Hepatocyte (in vitro differentiated cells): ENCODE results near the gene TSHZ3. TPM values are rescaled to one million over a fixed set of nuclear protein-coding genes. Genes with fewer than 3 reads are reported as not detected.

Experiments
- DNase-seq: peaks from one replicate; pipeline ENCODE4 v3.0.0-alpha.2; 2016; ENCODE audit warnings: low spot score
- H2AFZ ChIP-seq: fragments of 200-600 bp; sonication (generic); 2 replicates; pipeline ENCODE4 v1.6.0; 2016; ENCODE audit warnings: antibody characterized with exemption, mild to moderate bottlenecking
- H3K27ac ChIP-seq: fragments of 200-600 bp; sonication (generic); 2 replicates; pipeline ENCODE4 v1.5.1; 2016; ENCODE audit warnings: mild to moderate bottlenecking
- H3K27me3 ChIP-seq: fragments of 200-600 bp; sonication (generic); 2 replicates; pipeline ENCODE4 v1.6.1; 2016
- H3K36me3 ChIP-seq: fragments of 200-600 bp; sonication (generic); replicated peaks from 2 replicates; pipeline ENCODE4 v1.5.1; 2016; ENCODE audit warnings: low read depth; ENCODE audit not compliant: insufficient read depth
- H3K4me1 ChIP-seq: fragments of 200-600 bp; sonication (generic); 2 replicates; pipeline ENCODE4 v1.5.1; 2016; ENCODE audit warnings: mild to moderate bottlenecking, moderate library complexity; ENCODE audit not compliant: insufficient read depth
- H3K4me2 ChIP-seq: fragments of 200-600 bp; sonication (generic); 2 replicates; pipeline ENCODE4 v1.6.0; 2016
- H3K4me3 ChIP-seq: fragments of 200-600 bp; sonication (generic); 2 replicates; pipeline ENCODE4 v1.5.1; 2016; ENCODE audit warnings: mild to moderate bottlenecking
- H3K79me2 ChIP-seq: fragments of 200-600 bp; sonication (generic); 2 replicates; pipeline ENCODE4 v1.6.0; 2017; ENCODE audit warnings: mild to moderate bottlenecking
- H3K9me2 ChIP-seq: fragments of 200-600 bp; sonication (generic); replicated peaks from 2 replicates; pipeline ENCODE4 v1.6.0; 2017; ENCODE audit warnings: mild to moderate bottlenecking; ENCODE audit not compliant: insufficient read depth
- H3K9me3 ChIP-seq: fragments of 200-600 bp; sonication (generic); 2 replicates; pipeline ENCODE4 v1.5.1; 2016; ENCODE audit warnings: low read depth, mild to moderate bottlenecking
- H4K20me1 ChIP-seq: fragments of 200-600 bp; sonication (generic); 2 replicates; pipeline ENCODE4 v1.6.0; 2016; ENCODE audit warnings: mild to moderate bottlenecking; ENCODE audit not compliant: insufficient read depth, poor library complexity, severe bottlenecking
- CTCF ChIP-seq: fragments of 200-600 bp; sonication (generic); IDR thresholded peaks from 2 replicates; pipeline ENCODE4 v1.5.1; 2016; ENCODE audit warnings: antibody characterized with exemption, mild to moderate bottlenecking; ENCODE audit not compliant: poor library complexity
- EZH2 ChIP-seq: fragments of 200-600 bp; sonication (generic); IDR thresholded peaks from 2 replicates; pipeline ENCODE4 v1.6.1; 2016; ENCODE audit warnings: antibody characterized with exemption, mild to moderate bottlenecking, borderline replicate concordance
- EZH2phosphoT487 ChIP-seq: fragments of 200-600 bp; sonication (generic); IDR thresholded peaks from one replicate; pipeline ENCODE4 v1.6.1; 2018; ENCODE audit warnings: antibody characterized with exemption, mild to moderate bottlenecking, low read depth, moderate library complexity; ENCODE audit not compliant: unreplicated experiment, severe bottlenecking
- WGBS: methylation state at CpG from one replicate; pipeline ENCODE4 v1.1.6; 2016; ENCODE audit warnings: low lambda C conversion rate; ENCODE audit errors: missing lambda C conversion rate; 5-methylcytosine and 5-hydroxymethylcytosine counted together
- polyA plus RNA-seq: library from polyadenylated mRNA; unstranded; fragments of >200 nt; fragmentation: Nextera tagmentation; extraction: Ambion mirVana; gene quantifications from 2 replicates; pipeline ENCODE4 v1.2.1, GENCODE V29; 2016
- total RNA-seq: library from RNA; depleted of rRNA; stranded (reverse); fragments of >200 nt; gene quantifications from 2 replicates; pipeline ENCODE4 v1.2.3, GENCODE V29; 2014

The TSHZ3 gene
- total and polyA plus RNA-seq, 2 experiments from 2014 or later, result 4.9 to 5.3 TPM

- Histone ChIP-seq H3K4me2 (no peak overlapping the region), H3K79me2 (peaks cover 66% of the 10 kb centered on the region), H3K27ac (no peak overlapping the region), H3K27me3 (peaks cover 37% of the 10 kb centered on the region), H4K20me1 (peaks cover 3% of the 10 kb centered on the region), H2AFZ (no peak overlapping the region), H3K9me2 (no peaks in the 10 kb centered on the region), H3K36me3 (no peaks in the 10 kb centered on the region), H3K9me3 (no peaks in the 10 kb centered on the region), H3K4me3 (no peak overlapping the region), H3K4me1 (peaks cover 27% of the 10 kb centered on the region)
- WGBS, result 75% methylated on average over 5 of the region's 5 CpGs
- DNase-seq, result no peak
- no peak for TF ChIP-seq EZH2phosphoT487
Measured at GRCh38 chr19:31342926-31343325, 6.3 kb downstream of the TSHZ3 start.

GRCh38 chr19:31340042-31341025 is 8.9 kb downstream of the TSHZ3 start:
- peaks cover 41% of the 10 kb centered on the region for H3K4me1 ChIP-seq
- no peaks in the 10 kb centered on the region for H3K9me3 ChIP-seq
- no peaks in the 10 kb centered on the region for H3K36me3 ChIP-seq
- peak; percentile 36 for DNase-seq
- peaks cover 13% of the 10 kb centered on the region for H3K27me3 ChIP-seq
- peaks cover 53% of the 10 kb centered on the region for H3K79me2 ChIP-seq
- peaks cover 3% of the 10 kb centered on the region for H4K20me1 ChIP-seq
- H3K9me2 ChIP-seq, result no peaks in the 10 kb centered on the region
- H3K4me2 ChIP-seq, result peak overlapping the region; percentile 57
- peak overlapping the region; percentile 46 for H3K27ac ChIP-seq
- H2AFZ ChIP-seq, result no peak overlapping the region
- TF ChIP-seq EZH2phosphoT487 (no peak), CTCF (no peak), EZH2 (no peak)
- WGBS, result 53% methylated on average over 9 of the region's 14 CpGs
- no peak overlapping the region for H3K4me3 ChIP-seq

- H3K27me3 ChIP-seq, result peaks cover 4% of the 10 kb centered on the region
- DNase-seq, result no peak
- H2AFZ ChIP-seq, result no peak overlapping the region
- TF ChIP-seq CTCF (no peak), EZH2phosphoT487 (no peak), EZH2 (no peak)
- peaks cover 3% of the 10 kb centered on the region for H4K20me1 ChIP-seq
- H3K36me3 ChIP-seq, result no peaks in the 10 kb centered on the region
- peaks cover 41% of the 10 kb centered on the region for H3K4me1 ChIP-seq
- H3K79me2 ChIP-seq, result peaks cover 54% of the 10 kb centered on the region
- H3K4me3 ChIP-seq, result no peak overlapping the region
- H3K9me3 ChIP-seq, result no peaks in the 10 kb centered on the region
- WGBS, result 29% methylated on average over 5 of the region's 5 CpGs
- H3K9me2 ChIP-seq, result no peaks in the 10 kb centered on the region
- peak overlapping the region; percentile 46 for H3K27ac ChIP-seq
- peak overlapping the region; percentile 57 for H3K4me2 ChIP-seq
Measured at GRCh38 chr19:31339411-31339810, 9.8 kb downstream of the TSHZ3 start.

GRCh38 chr19:31338069-31338776 is 11.0 kb downstream of the TSHZ3 start:
- Histone ChIP-seq H4K20me1 (peaks cover 3% of the 10 kb centered on the region), H3K27me3 (no peaks in the 10 kb centered on the region), H3K4me3 (no peak overlapping the region), H3K79me2 (peaks cover 53% of the 10 kb centered on the region), H3K36me3 (no peaks in the 10 kb centered on the region), H3K27ac (peak overlapping the region; percentile 59), H2AFZ (no peak overlapping the region), H3K4me1 (peaks cover 41% of the 10 kb centered on the region), H3K9me2 (no peaks in the 10 kb centered on the region), H3K9me3 (no peaks in the 10 kb centered on the region), H3K4me2 (peak overlapping the region; percentile 57)
- DNase-seq, result peak; percentile 82
- WGBS, result 26% methylated on average over 10 of the region's 10 CpGs
- TF ChIP-seq EZH2phosphoT487 (no peak), CTCF (peak; percentile 57), EZH2 (no peak)
